ENCODE data around the gene DGKG. TPM values are rescaled to one million over a fixed set of nuclear protein-coding genes. Genes with fewer than 3 reads are reported as not detected.

Gene DGKG
- total RNA-seq, 1 donor from 2014 or later, result 1.0 TPM

DNA sequence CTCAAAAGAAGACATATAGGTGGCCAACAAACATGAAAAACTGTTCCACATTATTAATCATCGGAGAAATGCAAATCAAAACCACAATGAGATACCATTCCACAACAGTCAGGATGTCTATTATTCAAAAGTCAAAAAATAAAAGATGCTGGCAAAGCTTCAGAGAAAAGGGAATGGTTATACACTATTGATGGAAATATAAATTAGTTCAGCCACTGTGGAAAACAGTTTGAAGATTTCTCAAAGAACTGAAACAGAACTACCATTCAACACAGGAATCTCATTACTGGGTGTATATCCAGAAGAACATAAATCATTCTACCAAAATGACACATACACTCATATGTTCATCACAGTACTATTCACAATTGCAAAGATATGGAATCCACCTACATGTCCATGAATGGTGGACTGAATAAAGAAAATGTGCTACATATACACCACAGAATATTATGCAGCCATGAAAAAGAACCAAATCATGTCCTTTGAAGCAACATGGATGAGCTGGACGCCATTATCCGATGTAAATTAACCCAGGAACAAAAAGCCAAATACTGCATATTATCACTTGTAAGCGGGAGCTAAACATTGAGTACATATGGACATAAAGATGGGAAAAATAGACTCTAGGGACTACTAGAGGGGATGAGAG, 32.7 kb upstream of the DGKG start:
- no peak for TF ChIP-seq CTCF (conservative IDR thresholded peaks at IDR 0.05; ENCODE audit: low read depth, low read length)
- no peak for DNase-seq (ENCODE audit: low read depth)
- no peak overlapping the region for H3K4me3 ChIP-seq (ENCODE audit: low read depth, low read length)

DNA sequence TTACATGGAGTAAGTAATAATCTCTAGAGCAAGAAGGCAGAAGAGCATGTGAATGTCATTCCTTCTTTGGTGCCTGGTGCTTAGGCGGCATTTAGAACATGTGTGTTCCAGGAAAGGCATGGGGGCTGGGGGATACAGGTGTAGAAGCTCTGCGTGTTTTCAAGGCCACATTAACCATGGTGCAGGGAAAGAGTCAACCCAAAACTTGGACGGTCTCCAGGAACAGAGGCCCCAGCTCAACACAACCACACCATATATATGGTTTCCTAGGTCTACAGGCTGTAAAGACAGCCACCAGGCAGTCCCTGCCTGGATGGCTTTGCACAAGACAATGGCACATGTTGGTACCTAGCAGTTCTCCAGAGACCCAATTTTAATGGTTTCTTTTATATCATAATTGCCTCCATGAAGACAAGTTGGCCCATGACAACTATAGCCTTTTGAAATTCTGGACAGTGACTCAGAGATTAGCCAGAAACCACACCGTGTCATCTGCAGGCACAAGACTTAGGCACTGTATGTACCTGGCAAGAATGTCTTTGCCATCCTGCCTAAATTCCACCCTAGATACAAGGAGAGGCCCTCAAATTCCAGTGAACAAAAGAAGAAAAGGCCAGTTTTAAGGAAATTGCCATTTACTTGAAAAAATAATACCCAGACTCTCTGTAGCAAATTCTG, 25.0 kb upstream of the DGKG start:
- DNase-seq (ENCODE audit: low read depth), result no peak
- no peak overlapping the region for H3K4me3 ChIP-seq (ENCODE audit: low read depth, low read length)
- no peak for TF ChIP-seq CTCF (conservative IDR thresholded peaks at IDR 0.05; ENCODE audit: low read depth, low read length)

GRCh38 chr3:186385856-186386602, 24.0 kb upstream of the DGKG start:
- TF ChIP-seq CTCF (conservative IDR thresholded peaks at IDR 0.05; ENCODE audit: low read depth, low read length), result no peak
- DNase-seq (ENCODE audit: low read depth), result no peak

GRCh38 chr3:186383026-186383993, 21.3 kb upstream of the DGKG start:
- H3K4me3 ChIP-seq (ENCODE audit: low read depth, low read length), result no peak overlapping the region
- DNase-seq (ENCODE audit: low read depth), result no peak
- no peak for TF ChIP-seq CTCF (conservative IDR thresholded peaks at IDR 0.05; ENCODE audit: low read depth, low read length)

More at GRCh38 chr3:186385856-186386602, 24.0 kb upstream of the DGKG start:
- no peak overlapping the region for H3K4me3 ChIP-seq (ENCODE audit: low read depth, low read length)

DNA sequence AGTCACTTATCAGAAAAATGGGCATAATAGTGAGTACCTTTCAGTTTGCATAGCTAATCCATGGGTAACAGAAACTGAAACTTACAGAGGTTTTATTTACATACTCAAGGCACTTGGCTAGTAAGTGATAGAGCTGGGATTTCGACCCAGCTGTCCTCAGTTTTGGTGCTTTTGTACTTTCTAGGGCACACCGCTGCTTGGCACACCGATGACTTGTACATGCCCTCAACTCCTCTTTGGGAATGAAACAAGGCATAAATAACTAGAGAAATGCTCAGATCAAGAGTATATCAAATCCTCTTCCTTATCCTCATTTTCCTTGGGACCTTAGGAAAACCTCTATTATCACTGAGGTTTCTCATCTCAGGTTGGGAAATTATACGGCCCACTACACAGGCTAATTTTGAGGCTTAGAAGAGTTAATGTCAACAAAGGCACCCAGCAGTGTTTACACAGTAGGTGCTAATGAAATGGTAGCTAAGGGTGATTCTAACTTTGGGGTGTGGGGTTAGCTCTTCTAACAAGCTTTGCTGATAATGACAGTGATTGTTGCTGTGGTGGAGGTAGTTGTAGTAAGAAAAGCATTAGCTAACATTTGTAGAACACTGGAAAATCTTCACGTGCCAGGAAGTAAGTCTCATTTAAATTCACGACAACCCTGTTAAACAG, 20.3 kb upstream of the DGKG start:
- no peak for DNase-seq (ENCODE audit: low read depth)
- no peak overlapping the region for H3K4me3 ChIP-seq (ENCODE audit: low read depth, low read length)
- no peak for TF ChIP-seq CTCF (conservative IDR thresholded peaks at IDR 0.05; ENCODE audit: low read depth, low read length)
